Coronary artery (tissue), 2 donors: ENCODE data around the gene ACAP3.

Source experiments
- DNase-seq: peaks from one replicate; pipeline ENCODE4 v3.0.0-alpha.2; 2017; ENCODE audit warnings: low spot score
- H3K27ac ChIP-seq, 2 donors: fragments of 200-600 bp; sonication (generic); one replicate each; pipeline ENCODE4 v1.5.1; 2016 to 2019
- H3K4me3 ChIP-seq: fragments of 200-600 bp; sonication (generic); 2 replicates; pipeline ENCODE4 v1.5.1; 2016; ENCODE audit warnings: mild to moderate bottlenecking, moderate library complexity
- TF ChIP-seq, protein P1 (sequence below): fragments of 200-600 bp; sonication (generic); IDR thresholded peaks from one replicate; pipeline ENCODE4 v1.5.1; 2019; ENCODE audit warnings: antibody characterized with exemption

The ACAP3 gene

DNA sequence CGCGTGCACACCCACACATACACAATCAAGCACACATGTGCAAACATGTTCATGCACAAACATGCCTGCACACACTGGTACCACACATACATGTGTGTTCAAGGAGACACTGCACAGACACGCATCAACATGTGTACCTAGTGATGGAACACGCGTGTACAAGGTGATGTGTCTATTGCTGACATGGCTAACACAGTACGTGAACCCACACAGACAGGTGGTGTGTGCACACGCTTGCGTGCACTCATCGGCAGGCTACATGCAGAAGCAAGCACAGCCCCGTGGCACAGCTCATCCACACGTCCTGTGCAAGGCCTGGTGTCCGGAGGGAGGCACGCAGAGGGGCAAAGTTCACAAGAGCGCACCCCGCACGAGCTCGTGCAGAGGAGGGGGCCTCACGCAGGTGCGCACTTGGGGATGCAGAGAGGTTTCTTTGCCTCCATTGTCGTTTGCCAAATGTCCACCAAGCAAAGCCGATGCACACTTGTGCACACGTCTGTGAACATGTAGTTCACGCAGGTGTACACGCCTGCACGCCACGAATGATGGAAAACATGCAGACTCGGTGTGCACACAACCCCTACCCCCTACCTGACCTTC lies 969 bp downstream of the ACAP3 start:
- TF ChIP-seq, protein P1, sequence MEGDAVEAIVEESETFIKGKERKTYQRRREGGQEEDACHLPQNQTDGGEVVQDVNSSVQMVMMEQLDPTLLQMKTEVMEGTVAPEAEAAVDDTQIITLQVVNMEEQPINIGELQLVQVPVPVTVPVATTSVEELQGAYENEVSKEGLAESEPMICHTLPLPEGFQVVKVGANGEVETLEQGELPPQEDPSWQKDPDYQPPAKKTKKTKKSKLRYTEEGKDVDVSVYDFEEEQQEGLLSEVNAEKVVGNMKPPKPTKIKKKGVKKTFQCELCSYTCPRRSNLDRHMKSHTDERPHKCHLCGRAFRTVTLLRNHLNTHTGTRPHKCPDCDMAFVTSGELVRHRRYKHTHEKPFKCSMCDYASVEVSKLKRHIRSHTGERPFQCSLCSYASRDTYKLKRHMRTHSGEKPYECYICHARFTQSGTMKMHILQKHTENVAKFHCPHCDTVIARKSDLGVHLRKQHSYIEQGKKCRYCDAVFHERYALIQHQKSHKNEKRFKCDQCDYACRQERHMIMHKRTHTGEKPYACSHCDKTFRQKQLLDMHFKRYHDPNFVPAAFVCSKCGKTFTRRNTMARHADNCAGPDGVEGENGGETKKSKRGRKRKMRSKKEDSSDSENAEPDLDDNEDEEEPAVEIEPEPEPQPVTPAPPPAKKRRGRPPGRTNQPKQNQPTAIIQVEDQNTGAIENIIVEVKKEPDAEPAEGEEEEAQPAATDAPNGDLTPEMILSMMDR: no peak
- peak overlapping the region; percentile 81 for H3K4me3 ChIP-seq
- H3K27ac ChIP-seq: peak overlapping the region; percentile 89 to 98
- no peak for DNase-seq

DNA sequence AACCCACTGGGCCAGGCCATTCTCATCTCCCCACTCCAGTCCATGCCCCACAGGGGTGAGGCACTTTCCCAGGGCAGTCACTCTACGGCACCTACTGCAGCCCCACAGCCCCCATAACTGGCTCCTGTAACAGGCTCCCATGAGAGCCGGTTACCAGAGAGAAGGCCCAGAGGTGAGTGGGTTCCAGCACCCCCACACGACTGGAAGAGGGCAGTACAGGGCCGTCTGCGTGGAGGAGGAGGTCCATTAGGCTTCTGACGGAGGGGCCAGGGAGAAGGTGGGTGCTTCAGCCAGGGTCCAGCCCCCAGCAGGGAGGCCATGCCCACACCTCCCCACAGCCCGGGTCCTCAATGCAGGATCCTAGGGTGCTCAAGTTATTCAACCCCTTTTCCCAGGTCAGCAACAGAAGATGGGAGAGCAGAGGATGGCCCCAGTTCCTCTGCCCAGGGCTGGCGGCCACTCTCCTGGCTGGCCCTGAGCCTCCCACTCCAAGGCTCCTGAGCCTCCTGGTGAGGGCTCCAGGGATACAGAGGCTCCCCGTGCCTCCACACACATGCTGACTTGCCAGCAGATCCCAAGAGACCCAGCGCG lies 1.6 kb downstream of the ACAP3 start:
- TF ChIP-seq, protein P1: no peak
- H3K4me3 ChIP-seq: peak overlapping the region; percentile 81
- DNase-seq: no peak

DNA sequence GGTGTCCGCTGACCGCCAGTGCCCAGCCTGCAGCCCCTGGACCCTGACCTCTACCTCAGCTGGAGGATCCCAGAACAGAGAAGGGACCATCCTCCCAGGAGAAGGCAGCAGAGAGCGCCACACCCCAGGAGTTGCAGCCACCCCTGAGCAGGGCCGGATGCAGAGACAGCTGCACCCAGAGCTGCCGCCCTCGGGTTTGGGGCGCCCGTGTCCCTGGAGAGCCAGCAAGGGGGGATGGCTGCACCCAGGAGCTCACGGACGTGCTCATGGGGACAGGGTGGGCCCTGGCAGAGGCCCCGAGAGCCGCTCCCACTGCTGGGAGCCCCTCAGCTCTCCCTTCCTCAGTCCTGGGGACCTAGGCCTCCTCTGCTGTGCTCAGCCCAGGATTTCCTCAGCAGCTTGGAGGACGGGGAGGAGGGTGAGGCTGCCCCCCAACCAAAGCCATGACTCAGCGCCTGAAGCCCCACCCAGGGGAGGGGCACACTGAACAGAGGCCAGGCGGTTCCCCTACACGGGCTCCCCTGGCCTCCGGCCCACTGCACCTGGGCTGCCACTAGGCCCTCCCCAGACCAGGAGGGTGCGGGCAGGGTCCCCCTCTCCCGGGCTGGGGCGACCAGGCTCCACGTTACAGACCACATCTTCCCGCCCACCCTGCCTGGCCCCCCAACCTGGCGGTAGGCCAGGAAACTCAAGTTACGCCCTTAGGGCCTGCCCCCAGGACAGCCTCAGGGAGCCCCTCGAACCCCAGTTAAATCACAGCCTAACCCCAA lies 2.2 kb downstream of the ACAP3 start:
- peak overlapping the region; percentile 35 to 73 for H3K27ac ChIP-seq
- DNase-seq: no peak
- TF ChIP-seq, protein P1: no peak
- peak overlapping the region; percentile 81 for H3K4me3 ChIP-seq

More for the DNA sequence above, 1.6 kb downstream of the ACAP3 start:
- H3K27ac ChIP-seq: peak overlapping the region; percentile 35 to 73

DNA sequence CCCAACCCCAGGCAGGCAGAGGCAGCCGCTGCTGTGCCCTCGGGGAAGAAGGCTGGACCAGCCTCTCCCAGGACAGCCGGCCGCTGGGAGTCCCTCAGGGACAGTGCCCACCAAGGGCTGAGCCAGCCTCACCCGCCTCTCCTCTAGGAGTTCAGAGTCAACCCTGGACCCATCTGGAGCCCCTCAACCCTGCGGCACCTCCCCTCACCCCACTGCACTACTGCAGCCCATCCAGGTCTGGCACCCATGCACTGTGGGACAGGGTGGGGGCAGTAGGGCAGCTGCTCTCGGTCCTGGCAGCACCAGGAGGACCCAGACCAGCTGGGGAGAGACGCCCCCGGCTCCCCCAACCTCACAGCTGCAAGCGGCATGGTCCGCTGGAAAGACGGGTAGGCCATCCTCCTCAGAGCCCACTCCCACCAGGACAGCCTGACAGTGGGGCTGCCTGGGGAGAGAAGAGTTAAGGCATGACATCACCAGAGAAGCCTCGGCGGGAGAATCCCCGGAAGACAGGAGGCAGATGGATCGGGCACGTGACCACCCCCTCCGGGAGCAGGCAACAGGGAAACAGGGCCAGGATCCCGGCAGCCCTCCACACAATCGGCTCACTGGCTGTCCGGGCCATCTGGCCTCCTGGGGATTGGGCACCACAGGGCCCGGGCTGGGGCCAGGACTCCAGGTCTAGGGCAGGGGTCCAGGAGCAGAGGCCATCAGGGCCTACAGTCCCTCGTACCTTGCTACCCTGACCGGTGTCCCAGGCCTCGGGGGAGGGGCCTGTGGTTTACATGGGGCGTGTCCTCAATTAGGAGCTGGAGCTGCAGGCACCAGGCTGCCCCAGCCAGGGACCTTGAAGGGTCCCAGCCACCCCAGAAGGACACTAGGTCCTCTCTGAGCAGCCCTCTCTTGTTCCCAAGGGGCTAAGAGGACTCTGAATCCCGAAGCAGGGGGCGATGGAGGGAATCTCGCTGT lies 3.1 kb downstream of the ACAP3 start:
- no peak for DNase-seq
- Histone ChIP-seq H3K4me3 (peak overlapping the region; percentile 81), H3K27ac (peak overlapping the region; percentile 35 to 73)
- TF ChIP-seq, protein P1: no peak

DNA sequence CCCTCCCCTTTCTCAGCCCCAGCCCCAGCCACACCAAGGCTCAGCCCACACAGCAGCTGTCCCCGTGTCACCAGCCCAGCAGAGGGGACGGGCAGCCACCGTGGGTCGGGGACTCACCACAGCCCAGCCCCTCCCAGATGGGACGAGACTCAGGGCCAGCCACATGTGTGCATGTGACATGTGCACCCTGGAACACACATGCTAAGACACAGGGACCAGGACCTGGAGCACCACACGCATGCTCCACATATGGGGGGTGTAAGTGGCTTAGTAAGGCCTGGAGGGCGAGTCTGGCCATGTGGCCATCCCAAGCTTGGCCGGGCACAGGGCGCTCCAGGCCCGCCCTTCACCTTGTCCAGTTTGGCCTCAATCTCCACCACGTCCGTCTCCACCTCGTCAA lies 4.0 kb downstream of the ACAP3 start:
- TF ChIP-seq, protein P1: no peak
- Histone ChIP-seq H3K4me3 (no peak overlapping the region), H3K27ac (peak overlapping the region in 1 of 2 donors; percentile 73)
- DNase-seq: no peak

DNA sequence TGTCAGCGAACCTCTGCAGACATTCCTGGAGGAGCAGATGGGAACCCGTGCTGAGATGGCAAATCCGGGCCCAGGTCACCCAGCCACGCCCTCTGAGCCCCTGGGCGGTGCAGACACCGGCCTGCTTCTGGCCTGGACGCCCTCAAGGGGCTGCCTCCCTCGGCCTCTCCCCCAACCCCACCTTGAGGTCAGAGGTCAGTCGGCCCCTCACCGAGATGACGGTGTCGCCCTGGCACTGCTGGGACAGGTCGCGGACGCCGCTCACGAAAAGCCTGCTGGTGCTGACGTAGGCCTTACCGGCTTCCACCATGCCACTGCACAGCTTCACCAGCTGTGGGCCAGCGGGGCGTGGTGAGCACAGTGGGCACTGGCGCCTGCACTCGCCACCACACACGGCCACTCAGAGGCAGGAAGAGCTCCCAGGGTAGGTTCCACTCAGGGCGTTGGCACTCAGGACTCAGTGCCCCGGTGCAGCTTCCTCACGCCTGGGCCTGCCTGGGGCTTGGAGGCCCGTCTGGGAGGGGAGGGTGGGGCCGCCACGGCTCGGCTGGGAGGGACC lies 4.7 kb downstream of the ACAP3 start:
- no peak for DNase-seq
- H3K27ac ChIP-seq: no peak overlapping the region
- TF ChIP-seq, protein P1: no peak
- H3K4me3 ChIP-seq: no peak overlapping the region
